GM06990 (cell line): ENCODE measurements around the gene PRDM8.

Experiments
- DNase-seq: peaks from one replicate; pipeline ENCODE4 v3.0.0-alpha.2; 2011; ENCODE audit not compliant: insufficient read length; ENCODE audit errors: extremely low read depth
- H3K27me3 ChIP-seq: replicated peaks from 2 replicates; pipeline ENCODE4 v1.6.0; 2011; ENCODE audit warnings: low read length; ENCODE audit not compliant: control insufficient read depth, insufficient read depth
- H3K36me3 ChIP-seq: 2 replicates; pipeline ENCODE4 v1.5.1; 2011; ENCODE audit warnings: low read length; ENCODE audit not compliant: control insufficient read depth, insufficient read depth
- H3K4me3 ChIP-seq: replicated peaks from 2 replicates; pipeline ENCODE4 v1.5.1; 2011; ENCODE audit warnings: low read depth, mild to moderate bottlenecking, control low read depth, low read length
- CTCF ChIP-seq: IDR thresholded peaks from 2 replicates; pipeline ENCODE4 v1.5.1; 2011; ENCODE audit warnings: low read length, control low read depth, mild to moderate bottlenecking, inconsistent platforms; ENCODE audit not compliant: insufficient read depth, poor library complexity, severe bottlenecking

Gene PRDM8

GRCh38 chr4:80155316-80155982 lies 41.9 kb upstream of the PRDM8 start:
- DNase-seq: no peak
- H3K27me3 ChIP-seq: no peaks in the 10 kb centered on the region
- no peak for TF ChIP-seq CTCF
- no peak overlapping the region for H3K4me3 ChIP-seq
- H3K36me3 ChIP-seq: no peaks in the 10 kb centered on the region

- H3K27me3 ChIP-seq: no peaks in the 10 kb centered on the region
- H3K4me3 ChIP-seq: no peak overlapping the region
- H3K36me3 ChIP-seq: no peaks in the 10 kb centered on the region
- no peak for TF ChIP-seq CTCF
- DNase-seq: no peak
Measured at GRCh38 chr4:80156410-80156809, 40.9 kb upstream of the PRDM8 start.

- no peak for DNase-seq
- Histone ChIP-seq H3K36me3 (no peaks in the 10 kb centered on the region), H3K27me3 (no peaks in the 10 kb centered on the region), H3K4me3 (no peak overlapping the region)
- TF ChIP-seq CTCF: no peak
Measured at GRCh38 chr4:80161413-80162058, 35.8 kb upstream of the PRDM8 start.

DNA sequence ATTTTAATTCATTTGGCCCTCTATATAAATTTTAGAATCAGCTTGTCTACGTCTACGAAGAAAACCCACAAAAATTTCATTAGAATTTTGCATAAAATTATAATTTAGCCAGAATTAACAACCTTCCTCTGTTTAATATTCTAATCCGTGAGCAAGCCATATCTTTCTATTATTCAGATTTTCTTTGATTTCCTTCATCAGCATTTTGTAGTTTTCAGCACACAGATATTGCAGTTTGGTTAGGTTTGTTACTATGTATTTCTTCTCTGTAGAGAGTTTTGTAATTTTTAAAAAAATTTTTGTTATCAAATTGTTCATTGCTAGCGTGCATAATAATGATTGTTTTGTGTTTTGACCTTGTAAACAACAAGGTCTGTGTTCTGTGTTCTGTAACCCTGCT lies 34.9 kb upstream of the PRDM8 start:
- no peak for TF ChIP-seq CTCF
- Histone ChIP-seq H3K36me3 (no peaks in the 10 kb centered on the region), H3K4me3 (no peak overlapping the region), H3K27me3 (no peaks in the 10 kb centered on the region)
- no peak for DNase-seq

GRCh38 chr4:80165855-80166254 lies 31.4 kb upstream of the PRDM8 start:
- no peak overlapping the region for H3K4me3 ChIP-seq
- no peak for DNase-seq
- no peak for TF ChIP-seq CTCF

More at GRCh38 chr4:80165855-80166254, 31.4 kb upstream of the PRDM8 start:
- Histone ChIP-seq H3K27me3 (no peaks in the 10 kb centered on the region), H3K36me3 (no peaks in the 10 kb centered on the region)
